H9 (cell line): ENCODE results near the gene ATP8A1. TPM values are rescaled to one million over a fixed set of nuclear protein-coding genes. Genes with fewer than 3 reads are reported as not detected.

Source experiments
- DNase-seq: peaks from one replicate; pipeline ENCODE4 v3.0.0-alpha.2; 2017
- H2AFZ ChIP-seq: one replicate; pipeline ENCODE4 v1.6.1; 2013; ENCODE audit warnings: mild to moderate bottlenecking, low read length, control low read depth, moderate library complexity
- H2AK5ac ChIP-seq: 2 replicates; pipeline ENCODE4 v1.6.1; 2013; ENCODE audit warnings: low read length, control low read depth, mixed read lengths; ENCODE audit not compliant: insufficient read length
- H2BK120ac ChIP-seq: one replicate; pipeline ENCODE4 v1.6.1; 2013; ENCODE audit warnings: low read depth, mild to moderate bottlenecking, low read length, control low read depth, inconsistent platforms; ENCODE audit not compliant: poor library complexity, severe bottlenecking
- H2BK12ac ChIP-seq: 2 replicates; pipeline ENCODE4 v1.6.1; 2013; ENCODE audit warnings: low read length, control low read depth, mixed read lengths, low read depth; ENCODE audit not compliant: insufficient read length
- H2BK15ac ChIP-seq: 2 replicates; pipeline ENCODE4 v1.6.1; 2013; ENCODE audit warnings: low read depth, low read length, control low read depth
- H2BK20ac ChIP-seq: one replicate; pipeline ENCODE4 v1.6.1; 2013; ENCODE audit warnings: low read depth, mild to moderate bottlenecking, low read length, control low read depth, inconsistent platforms; ENCODE audit not compliant: poor library complexity, severe bottlenecking
- H2BK5ac ChIP-seq: 2 replicates; pipeline ENCODE4 v1.6.1; 2013; ENCODE audit warnings: low read length, control low read depth, mixed read lengths; ENCODE audit not compliant: insufficient read length
- H3K14ac ChIP-seq: 2 replicates; pipeline ENCODE4 v1.6.1; 2013; ENCODE audit warnings: low read length, control low read depth; ENCODE audit not compliant: insufficient read depth
- H3K18ac ChIP-seq: 2 replicates; pipeline ENCODE4 v1.6.1; 2013; ENCODE audit warnings: low read depth, mild to moderate bottlenecking, mixed read lengths, low read length, control low read depth; ENCODE audit not compliant: insufficient read length
- H3K23ac ChIP-seq: 2 replicates; pipeline ENCODE4 v1.6.1; 2013; ENCODE audit warnings: low read length, control low read depth, mixed read lengths, low read depth; ENCODE audit not compliant: insufficient read length
- H3K23me2 ChIP-seq: 2 replicates; pipeline ENCODE4 v1.6.1; 2013; ENCODE audit warnings: low read depth, mild to moderate bottlenecking, mixed read lengths, low read length, control low read depth; ENCODE audit not compliant: insufficient read length, poor library complexity, severe bottlenecking
- H3K27ac ChIP-seq: 2 replicates; pipeline ENCODE4 v1.5.1; 2013; ENCODE audit warnings: low read length, control low read depth, mixed read lengths, low read depth; ENCODE audit not compliant: insufficient read length
- H3K27me3 ChIP-seq: 2 replicates; pipeline ENCODE4 v1.6.1; 2013; ENCODE audit warnings: low read length, control low read depth, inconsistent platforms; ENCODE audit not compliant: insufficient read depth
- H3K4ac ChIP-seq: 2 replicates; pipeline ENCODE4 v1.6.1; 2013; ENCODE audit warnings: low read depth, mild to moderate bottlenecking, control low read depth, inconsistent platforms, low read length, moderate library complexity
- H3K4me1 ChIP-seq: 2 replicates; pipeline ENCODE4 v1.6.1; 2013; ENCODE audit warnings: low read length, control low read depth, inconsistent platforms; ENCODE audit not compliant: insufficient read depth
- H3K4me2 ChIP-seq: 2 replicates; pipeline ENCODE4 v1.6.1; 2013; ENCODE audit warnings: low read length, control low read depth, mixed read lengths; ENCODE audit not compliant: insufficient read length, insufficient read depth
- H3K56ac ChIP-seq: 2 replicates; pipeline ENCODE4 v1.6.1; 2013; ENCODE audit warnings: low read depth, mild to moderate bottlenecking, mixed read lengths, low read length, control low read depth; ENCODE audit not compliant: insufficient read length
- H3K79me1 ChIP-seq: 2 replicates; pipeline ENCODE4 v1.6.1; 2013; ENCODE audit warnings: low read depth, mild to moderate bottlenecking, moderate library complexity, low read length, control low read depth, inconsistent platforms; ENCODE audit not compliant: insufficient read depth, poor library complexity, severe bottlenecking
- H3K79me2 ChIP-seq: 2 replicates; pipeline ENCODE4 v1.6.1; 2013; ENCODE audit warnings: low read length, control low read depth, inconsistent platforms; ENCODE audit not compliant: insufficient read depth
- H3K9ac ChIP-seq: 2 replicates; pipeline ENCODE4 v1.6.1; 2013; ENCODE audit warnings: low read length, control low read depth, mixed read lengths; ENCODE audit not compliant: insufficient read length; ENCODE audit errors: extremely low read depth
- H3K9me3 ChIP-seq: one replicate; pipeline ENCODE4 v1.6.1; 2013; ENCODE audit warnings: low read depth, low read length, inconsistent platforms; ENCODE audit not compliant: control insufficient read depth
- H3T11ph ChIP-seq: one replicate; pipeline ENCODE4 v1.6.1; 2013; ENCODE audit warnings: mild to moderate bottlenecking, low read length, control low read depth, inconsistent platforms
- H4K20me1 ChIP-seq: one replicate; pipeline ENCODE4 v1.6.1; 2013; ENCODE audit not compliant: control insufficient read depth, insufficient read length, insufficient read depth
- H4K5ac ChIP-seq: 2 replicates; pipeline ENCODE4 v1.6.1; 2013; ENCODE audit warnings: low read depth, mild to moderate bottlenecking, mixed read lengths, low read length, control low read depth; ENCODE audit not compliant: insufficient read length
- H4K8ac ChIP-seq: replicated peaks from 2 replicates; pipeline ENCODE4 v1.6.1; 2013; ENCODE audit warnings: low read length, control low read depth, mixed read lengths, low read depth; ENCODE audit not compliant: insufficient read length
- H4K91ac ChIP-seq: 2 replicates; pipeline ENCODE4 v1.6.1; 2013; ENCODE audit warnings: low read depth, mild to moderate bottlenecking, moderate library complexity, mixed read lengths, low read length, control low read depth; ENCODE audit not compliant: insufficient read length
- H3K27ac Mint-ChIP-seq, 3 experiments: 2 replicates in 2 of 3; 3 replicates in 1 of 3; pipeline ENCODE4 v1.8.0; 2020 to 2021; ENCODE audit warnings: mixed read lengths in 3 of 3, mild to moderate bottlenecking in 1 of 3, moderate library complexity in 1 of 3
- H3K27me3 Mint-ChIP-seq: 2 replicates; pipeline ENCODE4 v1.8.0; 2021; ENCODE audit warnings: low read depth, mild to moderate bottlenecking, moderate library complexity, mixed read lengths
- H3K36me3 Mint-ChIP-seq, 3 experiments: 2 replicates in 2 of 3; 3 replicates in 1 of 3; pipeline ENCODE4 v1.8.0; 2020 to 2021; ENCODE audit warnings: low read depth in 3 of 3, mixed read lengths in 3 of 3; ENCODE audit not compliant: insufficient read depth in 1 of 3
- H3K4me1 Mint-ChIP-seq, 2 experiments: 2 replicates each; pipeline ENCODE4 v1.8.0; 2020; ENCODE audit warnings: mixed read lengths in 2 of 2
- H3K4me3 Mint-ChIP-seq, 2 experiments: 2 replicates in 1 of 2; 3 replicates in 1 of 2; pipeline ENCODE4 v1.8.0; 2020 to 2021; ENCODE audit warnings: mild to moderate bottlenecking in 2 of 2, mixed read lengths in 2 of 2, moderate library complexity in 1 of 2
- H3K9me3 Mint-ChIP-seq, 2 experiments: 2 replicates in 1 of 2; 3 replicates in 1 of 2; pipeline ENCODE4 v1.8.0; 2020; ENCODE audit warnings: mild to moderate bottlenecking in 2 of 2, mixed read lengths in 2 of 2, moderate library complexity in 1 of 2
- WGBS: extraction: QIAGEN DNeasy Blood & Tissue Kit; methylation state at CpG from one replicate; pipeline ENCODE4 v1.1.7; 2013; ENCODE audit warnings: missing lambda C conversion rate, low lambda C conversion rate, mixed read lengths; ENCODE audit not compliant: insufficient read length; ENCODE audit errors: extremely low coverage; 5-methylcytosine and 5-hydroxymethylcytosine counted together
- total RNA-seq: library from RNA; stranded (reverse); gene quantifications from 2 replicates; pipeline ENCODE4 v1.2.1, GENCODE V29; 2021
- TF ChIP-seq, protein P1 (sequence below): fragments of 200-600 bp; sonication (generic); conservative IDR thresholded peaks from 3 replicates; pipeline ENCODE4 v1.8.0; 2021; ENCODE audit warnings: antibody characterized with exemption, mild to moderate bottlenecking

Gene ATP8A1
- total RNA-seq, 1 experiment from 2014 or later: 5.1 TPM

DNA sequence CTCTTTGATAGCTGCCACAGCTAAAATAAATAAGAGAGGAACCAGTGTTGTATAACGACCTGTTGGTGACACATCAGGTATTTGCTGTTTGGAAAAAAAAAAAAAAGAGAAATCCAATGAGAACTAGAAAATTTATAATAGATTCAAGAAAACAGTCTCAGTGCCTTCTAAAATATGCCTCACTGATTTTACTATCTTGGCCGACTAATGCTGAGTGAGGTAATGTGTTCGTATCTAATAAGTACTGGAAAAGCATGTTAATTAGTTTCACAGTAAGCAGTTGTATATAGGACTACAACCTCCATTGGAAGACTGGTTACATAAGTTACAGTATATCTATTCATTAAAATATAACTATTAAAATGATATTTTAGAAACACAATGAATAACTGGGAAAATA lies 32.4 kb downstream of the ATP8A1 start:
- no peak overlapping the region for H2BK12ac ChIP-seq
- Mint-ChIP-seq H3K9me3 (peaks cover 0 to 2% of the 10 kb centered on the region in 2 experiments; a peak in 1 of 5 replicates), H3K27me3 (no peaks in the 10 kb centered on the region; the same call in 1 of the 2 replicates), H3K27ac (no peak overlapping the region), H3K36me3 (peaks cover 4 to 9% (median 7%) of the 10 kb centered on the region in 3 experiments; a peak in 4 of 7 replicates), H3K4me1 (peaks cover 0 to 5% of the 10 kb centered on the region in 2 experiments; a peak in 1 of 4 replicates), H3K4me3 (no peak overlapping the region)
- H3K23me2 ChIP-seq: no peaks in the 10 kb centered on the region
- DNase-seq: no peak
- H2BK5ac ChIP-seq: no peak overlapping the region
- H4K8ac ChIP-seq: no peak overlapping the region
- no peak overlapping the region for H3K4ac ChIP-seq
- no peaks in the 10 kb centered on the region for H3K79me2 ChIP-seq
- H3K9ac ChIP-seq: no peak overlapping the region
- H3K79me1 ChIP-seq: no peaks in the 10 kb centered on the region
- no peak overlapping the region for H3K23ac ChIP-seq
- H3K4me1 ChIP-seq: no peaks in the 10 kb centered on the region
- no peak overlapping the region for H4K5ac ChIP-seq
- no peak overlapping the region for H4K91ac ChIP-seq
- no peak overlapping the region for H3K18ac ChIP-seq
- no peaks in the 10 kb centered on the region for H3K27me3 ChIP-seq
- H2AK5ac ChIP-seq: no peak overlapping the region
- no peak overlapping the region for H3K14ac ChIP-seq
- WGBS: no CpG with 5 or more reads among the region's 3 CpGs
- H2BK15ac ChIP-seq: no peak overlapping the region
- no peak overlapping the region for H2BK20ac ChIP-seq
- H3T11ph ChIP-seq: no peak overlapping the region
- no peak overlapping the region for H2BK120ac ChIP-seq
- TF ChIP-seq, protein P1, sequence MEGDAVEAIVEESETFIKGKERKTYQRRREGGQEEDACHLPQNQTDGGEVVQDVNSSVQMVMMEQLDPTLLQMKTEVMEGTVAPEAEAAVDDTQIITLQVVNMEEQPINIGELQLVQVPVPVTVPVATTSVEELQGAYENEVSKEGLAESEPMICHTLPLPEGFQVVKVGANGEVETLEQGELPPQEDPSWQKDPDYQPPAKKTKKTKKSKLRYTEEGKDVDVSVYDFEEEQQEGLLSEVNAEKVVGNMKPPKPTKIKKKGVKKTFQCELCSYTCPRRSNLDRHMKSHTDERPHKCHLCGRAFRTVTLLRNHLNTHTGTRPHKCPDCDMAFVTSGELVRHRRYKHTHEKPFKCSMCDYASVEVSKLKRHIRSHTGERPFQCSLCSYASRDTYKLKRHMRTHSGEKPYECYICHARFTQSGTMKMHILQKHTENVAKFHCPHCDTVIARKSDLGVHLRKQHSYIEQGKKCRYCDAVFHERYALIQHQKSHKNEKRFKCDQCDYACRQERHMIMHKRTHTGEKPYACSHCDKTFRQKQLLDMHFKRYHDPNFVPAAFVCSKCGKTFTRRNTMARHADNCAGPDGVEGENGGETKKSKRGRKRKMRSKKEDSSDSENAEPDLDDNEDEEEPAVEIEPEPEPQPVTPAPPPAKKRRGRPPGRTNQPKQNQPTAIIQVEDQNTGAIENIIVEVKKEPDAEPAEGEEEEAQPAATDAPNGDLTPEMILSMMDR: no peak
- no peaks in the 10 kb centered on the region for H3K9me3 ChIP-seq
- H3K4me2 ChIP-seq: no peak overlapping the region
- no peaks in the 10 kb centered on the region for H4K20me1 ChIP-seq
- H2AFZ ChIP-seq: no peak overlapping the region
- H3K56ac ChIP-seq: no peak overlapping the region
- H3K27ac ChIP-seq: no peak overlapping the region
